Sigmoid colon (tissue), 7 donors: Measurements from ENCODE around the gene KCNIP4. TPM values are rescaled to one million over a fixed set of nuclear protein-coding genes. Genes with fewer than 3 reads are reported as not detected.

Source experiments
- DNase-seq: peaks from one replicate; pipeline ENCODE4 v3.0.0-alpha.2; 2019
- H3K27ac ChIP-seq, 4 donors: fragments of 200-600 bp; sonication (generic); one replicate each; pipeline ENCODE4 v1.5.1; 2016 to 2019; ENCODE audit warnings: mild to moderate bottlenecking in 1 of 4
- H3K27me3 ChIP-seq, 3 donors: fragments of 200-600 bp; sonication (generic); one replicate each; pipeline ENCODE4 v1.5.1; 2019; ENCODE audit warnings: mild to moderate bottlenecking in 1 of 3
- H3K36me3 ChIP-seq, 4 donors: fragments of 200-600 bp; sonication (generic); one replicate each; pipeline ENCODE4 v1.5.1; 2016 to 2019
- H3K4me1 ChIP-seq, 4 donors: fragments of 200-600 bp; sonication (generic); one replicate each; pipeline ENCODE4 v1.5.1; 2017 to 2019
- H3K4me3 ChIP-seq, 4 donors: fragments of 200-600 bp; sonication (generic); one replicate each; pipeline ENCODE4 v1.5.1; 2017 to 2019; ENCODE audit warnings: mild to moderate bottlenecking in 2 of 4, moderate library complexity in 1 of 4
- H3K9me3 ChIP-seq, 4 donors: fragments of 200-600 bp in 3 of 4; sonication (generic) in 3 of 4; one replicate each; pipeline versions ENCODE4 v1.5.1 to v1.6.1; 2013 to 2019
- CTCF ChIP-seq, 4 experiments: fragments of 450-650 bp in 3 of 4; fragments of 200-600 bp in 1 of 4; IDR thresholded peaks; one replicate each; pipeline ENCODE4 v1.5.1; 2016 to 2019; ENCODE audit warnings: antibody characterized with exemption in 4 of 4, mild to moderate bottlenecking in 3 of 4, moderate library complexity in 2 of 4
- EP300 ChIP-seq, 4 donors: sonication (generic); formaldehyde crosslinking; IDR thresholded peaks; one replicate each; pipeline ENCODE4 v1.6.1; 2017; ENCODE audit warnings: antibody characterized with exemption in 4 of 4
- POLR2A ChIP-seq, 2 donors: fragments of 450-650 bp; IDR thresholded peaks; one replicate each; pipeline ENCODE4 v1.6.1; 2016; ENCODE audit warnings: antibody characterized with exemption in 2 of 2, mild to moderate bottlenecking in 2 of 2, moderate library complexity in 2 of 2
- POLR2AphosphoS5 ChIP-seq, 4 donors: sonication (generic); formaldehyde crosslinking; IDR thresholded peaks; one replicate each; pipeline ENCODE4 v1.6.1; 2017; ENCODE audit warnings: antibody characterized with exemption in 4 of 4
- WGBS, 2 donors: extraction: QIAGEN DNeasy Blood & Tissue Kit; methylation state at CpG; one replicate each; pipeline ENCODE4 v1.1.7; 2013; 5-methylcytosine and 5-hydroxymethylcytosine counted together
- intact Hi-C: fragments of 100-400 bp; cut with DNase I; formaldehyde crosslinking; loops from one replicate; pipeline ENCODE4 v1.15.1; 2023
- polyA plus RNA-seq, 3 donors: library from polyadenylated mRNA; stranded (reverse); fragments of 200-250 nt; gene quantifications; one replicate each; pipeline ENCODE4 v1.2.3, GENCODE V29; 2013
- total RNA-seq, 4 donors: library from RNA; depleted of rRNA; stranded (reverse); fragments of >200 nt; gene quantifications; one replicate each; pipeline ENCODE4 v1.1.0, GENCODE V29; 2016
- donor health status: healthy with polysubstance abuse.
- donor health status: Bipolar disorder and iron deficiency.
- donor health status: healthy.

The KCNIP4 gene
- total and polyA plus RNA-seq, 7 donors: 0.60 to 28.5 (median 14.0) TPM; not detected in 1

GRCh38 chr4:21989351-21989750, 40.8 kb upstream of the KCNIP4 start:
- no peaks in the 10 kb centered on the region for H3K27me3 ChIP-seq
- DNase-seq: no peak
- H3K36me3 ChIP-seq: no peaks in the 10 kb centered on the region
- peaks cover 0 to 24% (median 16%) of the 10 kb centered on the region in 4 donors for H3K4me1 ChIP-seq
- no peak overlapping the region for H3K4me3 ChIP-seq
- no peaks in the 10 kb centered on the region for H3K9me3 ChIP-seq
- 41 to 42% methylated on average over 1 of the region's 1 CpG for WGBS, 2 donors
- intact Hi-C loops: loop anchor here (10.0 kb wide), 1 partner anchor 165 kb away; no protein-coding TSS in a partner anchor
- TF ChIP-seq POLR2A (IDR thresholded peaks at IDR 0.05): no peak
- no peak for TF ChIP-seq POLR2AphosphoS5 (IDR thresholded peaks at IDR 0.05)
- TF ChIP-seq EP300 (IDR thresholded peaks at IDR 0.05): no peak
- no peak for TF ChIP-seq CTCF (IDR thresholded peaks at IDR 0.05)
- no peak overlapping the region for H3K27ac ChIP-seq

- H3K4me1 ChIP-seq: peaks cover 0 to 13% (median 8%) of the 10 kb centered on the region in 4 donors
- DNase-seq: no peak
- intact Hi-C loops: loop anchor here (10.0 kb wide), 1 partner anchor 162 kb away; no protein-coding TSS in a partner anchor
- H3K4me3 ChIP-seq: no peak overlapping the region
- no peaks in the 10 kb centered on the region for H3K9me3 ChIP-seq
- H3K27ac ChIP-seq: no peak overlapping the region
- TF ChIP-seq EP300 (IDR thresholded peaks at IDR 0.05) (no peak), POLR2A (IDR thresholded peaks at IDR 0.05) (no peak), POLR2AphosphoS5 (IDR thresholded peaks at IDR 0.05) (no peak), CTCF (IDR thresholded peaks at IDR 0.05) (no peak)
- H3K36me3 ChIP-seq: no peaks in the 10 kb centered on the region
- H3K27me3 ChIP-seq: no peaks in the 10 kb centered on the region
Observed at GRCh38 chr4:21986307-21986706, 37.7 kb upstream of the KCNIP4 start.

DNA sequence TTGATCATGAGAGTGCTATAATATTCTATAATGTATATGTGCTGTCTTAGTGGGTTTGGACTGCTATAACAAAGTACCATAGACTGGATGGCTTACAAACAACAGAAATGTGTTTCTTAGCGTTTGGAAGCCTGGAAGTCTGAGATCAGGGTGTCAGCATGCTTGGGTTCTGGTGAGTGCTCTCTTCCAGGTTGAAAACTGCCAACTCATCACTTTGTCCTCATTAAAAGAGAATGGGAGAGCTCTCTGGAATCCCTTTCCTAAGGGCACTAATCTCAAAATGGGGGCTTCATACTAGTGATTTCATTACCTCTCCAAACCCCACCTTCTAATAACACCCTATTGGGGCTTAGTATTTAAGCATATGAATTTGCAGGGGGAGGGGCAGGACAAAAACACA, 33.5 kb upstream of the KCNIP4 start:
- no peaks in the 10 kb centered on the region for H3K9me3 ChIP-seq
- no peak overlapping the region for H3K4me3 ChIP-seq
- 57 to 73% methylated on average over 1 of the region's 1 CpG for WGBS, 2 donors
- intact Hi-C loops: loop anchor here (10.0 kb wide), 1 partner anchor 157 kb away; no protein-coding TSS in a partner anchor
- no peak overlapping the region for H3K27ac ChIP-seq
- DNase-seq: no peak
- H3K4me1 ChIP-seq: no peaks in the 10 kb centered on the region
- TF ChIP-seq POLR2A (IDR thresholded peaks at IDR 0.05): no peak
- no peak for TF ChIP-seq EP300 (IDR thresholded peaks at IDR 0.05)
- no peak for TF ChIP-seq CTCF (IDR thresholded peaks at IDR 0.05)
- no peak for TF ChIP-seq POLR2AphosphoS5 (IDR thresholded peaks at IDR 0.05)
- H3K27me3 ChIP-seq: no peaks in the 10 kb centered on the region
- H3K36me3 ChIP-seq: no peaks in the 10 kb centered on the region

- H3K36me3 ChIP-seq: no peaks in the 10 kb centered on the region
- DNase-seq: no peak
- TF ChIP-seq POLR2AphosphoS5 (IDR thresholded peaks at IDR 0.05) (no peak), POLR2A (IDR thresholded peaks at IDR 0.05) (no peak), CTCF (IDR thresholded peaks at IDR 0.05) (no peak), EP300 (IDR thresholded peaks at IDR 0.05) (no peak)
- H3K4me3 ChIP-seq: no peak overlapping the region
- no peaks in the 10 kb centered on the region for H3K9me3 ChIP-seq
- H3K27me3 ChIP-seq: no peaks in the 10 kb centered on the region
- no peak overlapping the region for H3K27ac ChIP-seq
- H3K4me1 ChIP-seq: no peaks in the 10 kb centered on the region
- 93 to 100% methylated on average over 1 of the region's 1 CpG for WGBS, 2 donors
- intact Hi-C loops: no loop called here
Observed at GRCh38 chr4:21979196-21979595, 30.6 kb upstream of the KCNIP4 start.

DNA sequence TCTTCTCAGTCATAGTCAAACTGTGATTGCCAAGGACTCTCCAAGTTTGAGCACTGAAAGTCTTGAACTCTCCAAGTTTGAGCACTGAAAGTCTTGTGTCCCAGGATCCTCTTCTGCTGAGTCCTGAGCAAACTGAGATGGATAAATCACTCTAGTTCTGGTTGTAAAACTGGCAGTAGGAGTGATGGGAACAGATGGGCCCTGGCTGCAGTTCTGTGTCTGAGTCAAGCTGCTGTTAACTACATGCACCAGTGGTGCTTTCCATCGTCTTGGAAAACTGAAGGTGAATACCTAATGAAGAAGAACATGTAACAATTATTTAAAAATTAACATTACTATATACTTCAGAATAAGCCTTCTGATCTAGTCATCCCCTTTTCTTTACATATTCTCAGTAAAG, 27.6 kb upstream of the KCNIP4 start:
- no peak for DNase-seq
- Histone ChIP-seq H3K27ac (no peak overlapping the region), H3K4me1 (no peaks in the 10 kb centered on the region), H3K4me3 (no peak overlapping the region), H3K36me3 (no peaks in the 10 kb centered on the region), H3K9me3 (no peaks in the 10 kb centered on the region), H3K27me3 (no peaks in the 10 kb centered on the region)
- WGBS, 2 donors: 67 to 68% methylated on average over 1 of the region's 1 CpG
- intact Hi-C loops: no loop called here
- no peak for TF ChIP-seq POLR2A (IDR thresholded peaks at IDR 0.05)
- no peak for TF ChIP-seq EP300 (IDR thresholded peaks at IDR 0.05)
- TF ChIP-seq CTCF (IDR thresholded peaks at IDR 0.05): no peak
- peak in 1 of 4 donors; percentile 6 for TF ChIP-seq POLR2AphosphoS5 (IDR thresholded peaks at IDR 0.05)
